ENCODE data around the gene FBN1.

- TF ChIP-seq, protein P1, sequence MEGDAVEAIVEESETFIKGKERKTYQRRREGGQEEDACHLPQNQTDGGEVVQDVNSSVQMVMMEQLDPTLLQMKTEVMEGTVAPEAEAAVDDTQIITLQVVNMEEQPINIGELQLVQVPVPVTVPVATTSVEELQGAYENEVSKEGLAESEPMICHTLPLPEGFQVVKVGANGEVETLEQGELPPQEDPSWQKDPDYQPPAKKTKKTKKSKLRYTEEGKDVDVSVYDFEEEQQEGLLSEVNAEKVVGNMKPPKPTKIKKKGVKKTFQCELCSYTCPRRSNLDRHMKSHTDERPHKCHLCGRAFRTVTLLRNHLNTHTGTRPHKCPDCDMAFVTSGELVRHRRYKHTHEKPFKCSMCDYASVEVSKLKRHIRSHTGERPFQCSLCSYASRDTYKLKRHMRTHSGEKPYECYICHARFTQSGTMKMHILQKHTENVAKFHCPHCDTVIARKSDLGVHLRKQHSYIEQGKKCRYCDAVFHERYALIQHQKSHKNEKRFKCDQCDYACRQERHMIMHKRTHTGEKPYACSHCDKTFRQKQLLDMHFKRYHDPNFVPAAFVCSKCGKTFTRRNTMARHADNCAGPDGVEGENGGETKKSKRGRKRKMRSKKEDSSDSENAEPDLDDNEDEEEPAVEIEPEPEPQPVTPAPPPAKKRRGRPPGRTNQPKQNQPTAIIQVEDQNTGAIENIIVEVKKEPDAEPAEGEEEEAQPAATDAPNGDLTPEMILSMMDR (IDR thresholded peaks at IDR 0.05; ENCODE audit: extremely low read depth in 1 of 2, insufficient read depth in 1 of 2, low read depth in 1 of 2, low read length in 2 of 2): no peak
- TF ChIP-seq EZH2 (IDR thresholded peaks at IDR 0.05; ENCODE audit: borderline replicate concordance, low read depth, low read length, severe bottlenecking): no peak
- TF ChIP-seq JUN (IDR thresholded peaks at IDR 0.05; ENCODE audit: borderline replicate concordance, insufficient read depth, insufficient read length, low read depth): no peak
- no peak for TF ChIP-seq POLR2AphosphoS5 (IDR thresholded peaks at IDR 0.05; ENCODE audit: insufficient read depth, low read depth, low read length)
- TF ChIP-seq POLR2A (IDR thresholded peaks at IDR 0.05; ENCODE audit: low read depth, low read length): no peak
- TF ChIP-seq MAX (IDR thresholded peaks at IDR 0.05; ENCODE audit: insufficient read depth, insufficient read length): no peak
- no peak for TF ChIP-seq MYC (IDR thresholded peaks at IDR 0.05; ENCODE audit: low read depth, low read length)
- no peak for TF ChIP-seq GATA2 (IDR thresholded peaks at IDR 0.05; ENCODE audit: insufficient read depth, insufficient read length, low read depth, low read length)
Measured at GRCh38 chr15:48425051-48425450, 220.5 kb downstream of the FBN1 start.

Data from endothelial cell of umbilical vein (primary cell).